B cell (primary cell): ENCODE data around the gene NSRP1. TPM values are rescaled to one million over a fixed set of nuclear protein-coding genes. Genes with fewer than 3 reads are reported as not detected.

Source experiments
- ATAC-seq: fragments of 200-7000 bp; cut with Tn5 transposase; one replicate; pipeline ENCODE4 v1.10.0; 2021; ENCODE audit warnings: low read depth, mild to moderate bottlenecking, moderate number of reproducible peaks, moderate library complexity
- CTCF ChIA-PET: fragments of 350-600 bp; sonication (Branson Sonifier 250); formaldehyde crosslinking; loops from one replicate; lab custom pipeline; 2021; ENCODE audit warnings: antibody characterized with exemption, inconsistent platforms; lab: Charles Lee
- POLR2A ChIA-PET: fragments of 350-600 bp; sonication (Branson Sonifier 250); formaldehyde crosslinking; loops from one replicate; lab custom pipeline; 2021; ENCODE audit warnings: antibody characterized with exemption; lab: Charles Lee
- DNase-seq: peaks from one replicate; pipeline ENCODE4 v3.0.0; 2013
- H2AFZ ChIP-seq: 2 replicates; pipeline ENCODE4 v1.6.1; 2012; ENCODE audit warnings: mild to moderate bottlenecking, low read depth, low read length; ENCODE audit not compliant: insufficient read depth, poor library complexity, severe bottlenecking
- H3K27ac ChIP-seq, 2 donors: 1 replicate in 1 of 2; 2 replicates in 1 of 2; pipeline ENCODE4 v1.5.1; 2012 to 2013; ENCODE audit warnings: low read length in 2 of 2, mild to moderate bottlenecking in 2 of 2, moderate library complexity in 1 of 2
- H3K27me3 ChIP-seq, 4 experiments: fragments of 200-600 bp in 1 of 4; sonication (generic) in 1 of 4; replicated peaks in 1 of 4; 1 replicate in 2 of 4; 2 replicates in 2 of 4; pipeline versions ENCODE4 v1.6.1 to v1.7.0; 2013 to 2016; ENCODE audit warnings: low read length in 3 of 4, mild to moderate bottlenecking in 2 of 4, mixed read lengths in 1 of 4, moderate library complexity in 1 of 4; ENCODE audit not compliant: insufficient read depth in 4 of 4, control insufficient read depth in 3 of 4; ENCODE audit errors: control extremely low read depth in 1 of 4
- H3K36me3 ChIP-seq, 2 experiments: replicated peaks in 1 of 2; 1 replicate in 1 of 2; 2 replicates in 1 of 2; pipeline versions ENCODE4 v1.6.1 to v1.7.1; 2013; ENCODE audit warnings: low read length in 1 of 2; ENCODE audit not compliant: insufficient read depth in 2 of 2, control insufficient read depth in 1 of 2; ENCODE audit errors: control extremely low read depth in 1 of 2, extremely low read depth in 1 of 2
- H3K4me1 ChIP-seq, 2 donors: fragments of 200-600 bp in 1 of 2; sonication (generic) in 1 of 2; 1 replicate in 1 of 2; 2 replicates in 1 of 2; pipeline versions ENCODE4 v1.5.1 to v1.6.1; 2013 to 2017; ENCODE audit warnings: low read length in 2 of 2; ENCODE audit not compliant: control insufficient read depth in 2 of 2, insufficient read depth in 2 of 2
- H3K4me2 ChIP-seq: replicated peaks from 2 replicates; pipeline ENCODE3; 2012; ENCODE audit warnings: mild to moderate bottlenecking, low read depth, low read length; ENCODE audit not compliant: poor library complexity, severe bottlenecking
- H3K4me3 ChIP-seq, 5 experiments: fragments of 200-600 bp in 1 of 5; sonication (generic) in 1 of 5; 1 replicate in 3 of 5; 2 replicates in 2 of 5; pipeline versions ENCODE4 v1.5.1 to v1.7.0; 2011 to 2016; ENCODE audit warnings: low read length in 4 of 5, mild to moderate bottlenecking in 4 of 5, low read depth in 2 of 5, control low read depth in 1 of 5, moderate library complexity in 1 of 5; ENCODE audit not compliant: insufficient read depth in 1 of 5; ENCODE audit errors: control extremely low read depth in 1 of 5, extremely low read depth in 1 of 5
- H3K79me2 ChIP-seq: fragments of 200-600 bp; sonication (generic); one replicate; pipeline ENCODE4 v1.6.0; 2016; ENCODE audit warnings: low read length; ENCODE audit not compliant: control insufficient read depth, insufficient read depth
- H3K9ac ChIP-seq: fragments of 200-600 bp; sonication (generic); 2 replicates; pipeline ENCODE4 v1.6.1; 2017; ENCODE audit warnings: mild to moderate bottlenecking, low read length, moderate library complexity
- H3K9me3 ChIP-seq, 3 donors: one replicate each; pipeline versions ENCODE4 v1.6.1 to v1.7.1; 2013; ENCODE audit warnings: low read length in 2 of 3; ENCODE audit not compliant: control insufficient read depth in 2 of 3, insufficient read depth in 1 of 3; ENCODE audit errors: control extremely low read depth in 1 of 3
- H4K20me1 ChIP-seq: 2 replicates; pipeline ENCODE4 v1.6.0; 2012; ENCODE audit warnings: mild to moderate bottlenecking, low read length; ENCODE audit not compliant: insufficient read depth, control insufficient read depth, poor library complexity, severe bottlenecking
- H3K27ac Mint-ChIP-seq: one replicate; pipeline ENCODE4 v1.8.0; 2021; ENCODE audit warnings: mixed read lengths
- H3K27me3 Mint-ChIP-seq: one replicate; pipeline ENCODE4 v1.8.0; 2021; ENCODE audit warnings: mixed read lengths
- H3K4me1 Mint-ChIP-seq: one replicate; pipeline ENCODE4 v1.8.0; 2021; ENCODE audit warnings: mixed read lengths
- H3K4me3 Mint-ChIP-seq: one replicate; pipeline ENCODE4 v1.8.0; 2021; ENCODE audit warnings: mixed read lengths
- H3K9me3 Mint-ChIP-seq: one replicate; pipeline ENCODE4 v1.8.0; 2022; ENCODE audit warnings: mixed read lengths; ENCODE audit not compliant: insufficient read depth
- CTCF ChIP-seq: fragments of 200-600 bp; IDR thresholded peaks from one replicate; pipeline ENCODE4 v1.8.0; 2022; ENCODE audit warnings: antibody characterized with exemption, mild to moderate bottlenecking
- EZH2 ChIP-seq: IDR thresholded peaks from 2 replicates; pipeline ENCODE4 v1.6.1; 2012; ENCODE audit warnings: borderline replicate concordance, low read depth, mild to moderate bottlenecking, moderate library complexity, low read length; ENCODE audit not compliant: insufficient read depth, poor library complexity, severe bottlenecking
- WGBS: methylation state at CpG from one replicate; pipeline ENCODE4 v1.1.5; 2013; ENCODE audit warnings: missing lambda C conversion rate; ENCODE audit not compliant: insufficient coverage; 5-methylcytosine and 5-hydroxymethylcytosine counted together
- intact Hi-C: fragments of 100-400 bp; cut with micrococcal nuclease; formaldehyde crosslinking; loops from one replicate; pipeline ENCODE4 v1.10.0; 2022
- polyA plus RNA-seq: library from polyadenylated mRNA; depleted of rRNA; stranded (reverse); fragments of >200 nt; gene quantifications from 2 replicates; pipeline ENCODE4 v1.2.3, GENCODE V29; 2012
- total RNA-seq, 2 donors: library from RNA; stranded (reverse); fragments of 120-200 nt in 1 of 2; gene quantifications; 1 replicate in 1 of 2; 2 replicates in 1 of 2; pipeline versions ENCODE4 v1.2.3 to v1.2.4, GENCODE V29; 2013 to 2022

Gene NSRP1
- total and polyA plus RNA-seq, 2 donors (not counting 1 experiment from before 2014, with no cell fraction given) = 11.2 to 46.2 TPM

GRCh38 chr17:30211371-30211770, 94.8 kb downstream of the NSRP1 start:
- H3K4me1 Mint-ChIP-seq = no peaks in the 10 kb centered on the region

GRCh38 chr17:30212750-30213149, 96.1 kb downstream of the NSRP1 start:
- no peak for ATAC-seq
- TF ChIP-seq EZH2 (no peak), CTCF (no peak)
- no peak overlapping the region for H3K27ac Mint-ChIP-seq
- Histone ChIP-seq H3K27me3 (no peaks in the 10 kb centered on the region), H3K9me3 (no peaks in the 10 kb centered on the region), H3K79me2 (no peaks in the 10 kb centered on the region), H4K20me1 (no peaks in the 10 kb centered on the region), H3K4me2 (no peak overlapping the region), H3K4me3 (no peak overlapping the region), H3K4me1 (no peaks in the 10 kb centered on the region), H3K9ac (no peak overlapping the region), H3K27ac (no peak overlapping the region), H2AFZ (no peak overlapping the region), H3K36me3 (no peaks in the 10 kb centered on the region)
- H3K27me3 Mint-ChIP-seq = peaks cover 8% of the 10 kb centered on the region
- 66% methylated on average over 11 of the region's 11 CpGs for WGBS
- CTCF ChIA-PET = no interaction called here
- POLR2A ChIA-PET = no interaction called here
- no peak for DNase-seq
- H3K4me1 Mint-ChIP-seq = no peaks in the 10 kb centered on the region
- no peak overlapping the region for H3K4me3 Mint-ChIP-seq
- H3K9me3 Mint-ChIP-seq = no peaks in the 10 kb centered on the region
- intact Hi-C loops = no loop called here

More at GRCh38 chr17:30211371-30211770, 94.8 kb downstream of the NSRP1 start:
- no peak for TF ChIP-seq CTCF
- no peak for TF ChIP-seq EZH2
- Mint-ChIP-seq H3K27ac (no peak overlapping the region), H3K4me3 (no peak overlapping the region), H3K9me3 (no peaks in the 10 kb centered on the region), H3K27me3 (peaks cover 8% of the 10 kb centered on the region)
- Histone ChIP-seq H2AFZ (no peak overlapping the region), H3K79me2 (no peaks in the 10 kb centered on the region), H3K27ac (no peak overlapping the region), H3K9me3 (no peaks in the 10 kb centered on the region), H3K4me3 (no peak overlapping the region), H3K4me1 (no peaks in the 10 kb centered on the region), H3K9ac (no peak overlapping the region), H3K4me2 (no peak overlapping the region), H3K36me3 (no peaks in the 10 kb centered on the region), H3K27me3 (no peaks in the 10 kb centered on the region), H4K20me1 (no peaks in the 10 kb centered on the region)
- POLR2A ChIA-PET = no interaction called here
- 100% methylated on average over 3 of the region's 6 CpGs for WGBS
- ATAC-seq = no peak
- intact Hi-C loops = no loop called here
- DNase-seq = no peak
- CTCF ChIA-PET = no interaction called here
